Astrocyte (in vitro differentiated cells and primary cell): ENCODE data around the gene FERMT3. TPM values are rescaled to one million over a fixed set of nuclear protein-coding genes. Genes with fewer than 3 reads are reported as not detected.

Experiments used
- DNase-seq: peaks from one replicate; pipeline ENCODE4 v3.0.0-alpha.2; 2010; ENCODE audit warnings: low read depth
- FAIRE-seq: peaks from 2 replicates; lab custom pipeline; 2011; peaks lifted over from hg19 to GRCh38; lab: Jason Lieb, UNC
- H2AFZ ChIP-seq: 2 replicates; pipeline ENCODE4 v1.6.0; 2012; ENCODE audit warnings: low read depth, low read length, inconsistent platforms
- H3K27ac ChIP-seq: 2 replicates; pipeline ENCODE4 v1.5.1; 2011; ENCODE audit warnings: low read depth, low read length, inconsistent platforms
- H3K27me3 ChIP-seq: 2 replicates; pipeline ENCODE4 v1.6.0; 2011; ENCODE audit warnings: low read length, inconsistent platforms; ENCODE audit not compliant: insufficient read depth
- H3K36me3 ChIP-seq: 2 replicates; pipeline ENCODE4 v1.5.1; 2011; ENCODE audit warnings: low read length, inconsistent platforms; ENCODE audit not compliant: insufficient read depth
- H3K4me1 ChIP-seq: 2 replicates; pipeline ENCODE4 v1.5.1; 2011; ENCODE audit warnings: low read length, inconsistent platforms; ENCODE audit not compliant: insufficient read depth
- H3K4me2 ChIP-seq: 2 replicates; pipeline ENCODE4 v1.6.0; 2012; ENCODE audit warnings: low read length, inconsistent platforms
- H3K4me3 ChIP-seq: 2 replicates; pipeline ENCODE4 v1.5.1; 2011; ENCODE audit warnings: low read depth, mild to moderate bottlenecking, low read length, inconsistent platforms; ENCODE audit not compliant: insufficient read depth
- H3K79me2 ChIP-seq: 2 replicates; pipeline ENCODE4 v1.6.0; 2012; ENCODE audit warnings: mild to moderate bottlenecking, low read length, inconsistent platforms; ENCODE audit not compliant: insufficient read depth
- H3K9ac ChIP-seq: 2 replicates; pipeline ENCODE4 v1.6.0; 2012; ENCODE audit warnings: mild to moderate bottlenecking, low read length, inconsistent platforms
- H3K9me3 ChIP-seq: 2 replicates; pipeline ENCODE4 v1.5.1; 2012; ENCODE audit warnings: low read depth, mild to moderate bottlenecking, low read length, inconsistent platforms; ENCODE audit not compliant: insufficient read depth
- H4K20me1 ChIP-seq: 2 replicates; pipeline ENCODE4 v1.6.0; 2012; ENCODE audit warnings: low read length, inconsistent platforms; ENCODE audit not compliant: insufficient read depth
- H3K27ac Mint-ChIP-seq: one replicate; pipeline ENCODE4 v1.8.0; 2021; ENCODE audit warnings: mild to moderate bottlenecking, mixed read lengths; ENCODE audit not compliant: unreplicated experiment
- H3K27me3 Mint-ChIP-seq: one replicate; pipeline ENCODE4 v1.8.0; 2021; ENCODE audit warnings: low read depth, mixed read lengths; ENCODE audit not compliant: unreplicated experiment
- H3K36me3 Mint-ChIP-seq: one replicate; pipeline ENCODE4 v1.8.0; 2021; ENCODE audit warnings: low read depth, mixed read lengths; ENCODE audit not compliant: unreplicated experiment
- H3K4me1 Mint-ChIP-seq: one replicate; pipeline ENCODE4 v1.8.0; 2021; ENCODE audit warnings: low read depth, mixed read lengths; ENCODE audit not compliant: unreplicated experiment
- H3K4me3 Mint-ChIP-seq: one replicate; pipeline ENCODE4 v1.8.0; 2021; ENCODE audit warnings: mild to moderate bottlenecking, moderate library complexity, mixed read lengths; ENCODE audit not compliant: unreplicated experiment
- H3K9me3 Mint-ChIP-seq: one replicate; pipeline ENCODE4 v1.8.0; 2021; ENCODE audit warnings: mild to moderate bottlenecking, mixed read lengths; ENCODE audit not compliant: unreplicated experiment
- EZH2 ChIP-seq: IDR thresholded peaks from 2 replicates; pipeline ENCODE4 v1.6.1; 2012; ENCODE audit warnings: mild to moderate bottlenecking, low read length, inconsistent platforms; ENCODE audit not compliant: insufficient read depth
- total RNA-seq: library from RNA; stranded (reverse); gene quantifications from 2 replicates; pipeline ENCODE4 v1.2.1, GENCODE V29; 2021
- TF ChIP-seq, protein P1 (sequence below): IDR thresholded peaks from 2 replicates; pipeline ENCODE4 v1.5.1; 2011; ENCODE audit warnings: low read depth, mild to moderate bottlenecking, inconsistent platforms, low read length, moderate library complexity; ENCODE audit not compliant: insufficient read depth

The FERMT3 gene
- total RNA-seq, 1 donor from 2014 or later: 1.3 TPM

DNA sequence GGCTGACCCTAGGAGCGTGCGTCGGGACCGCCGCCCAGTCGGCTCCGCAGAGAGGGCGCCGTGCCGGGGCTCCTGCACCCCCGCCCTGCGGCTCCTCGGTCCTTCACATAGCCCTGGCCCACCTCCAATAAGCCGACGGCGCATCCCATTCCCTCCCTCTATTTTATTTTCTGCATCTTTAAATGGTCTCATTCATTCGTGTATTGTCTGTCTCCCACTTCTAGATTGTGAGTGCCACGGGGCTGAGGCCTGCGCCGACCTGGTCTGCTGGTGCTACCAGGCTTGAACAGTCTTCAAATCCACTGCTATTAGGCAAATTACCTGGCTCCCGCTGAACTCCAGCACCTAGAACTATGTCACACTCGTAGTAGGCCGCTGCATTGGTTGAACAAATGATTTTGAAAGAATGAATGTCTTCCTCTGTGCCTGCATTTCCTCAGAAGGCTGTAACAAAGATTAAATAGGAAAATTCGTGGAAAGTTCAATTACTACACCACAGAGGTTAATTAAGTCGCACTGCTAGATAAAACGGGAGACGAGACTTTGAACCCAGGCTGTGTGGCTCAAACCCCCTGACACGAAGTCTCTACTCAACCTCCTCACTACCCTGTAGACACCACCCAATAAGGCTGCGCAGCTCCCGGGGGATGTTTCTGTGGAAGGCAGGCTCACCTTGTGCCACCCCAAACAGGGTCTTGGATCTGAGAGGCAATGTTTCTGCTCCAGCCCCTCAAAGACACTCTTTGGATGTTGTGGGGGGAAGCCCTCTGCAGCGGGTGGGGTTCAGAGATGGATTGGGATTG lies 41.4 kb downstream of the FERMT3 start:
- Histone ChIP-seq H3K27me3 (no peaks in the 10 kb centered on the region), H3K4me3 (peak overlapping the region; percentile 73), H3K4me1 (peaks cover 33% of the 10 kb centered on the region), H2AFZ (peak overlapping the region; percentile 61), H3K9me3 (no peaks in the 10 kb centered on the region), H3K9ac (peak overlapping the region; percentile 81), H3K4me2 (peak overlapping the region; percentile 98), H3K36me3 (peaks cover 3% of the 10 kb centered on the region), H4K20me1 (peaks cover 32% of the 10 kb centered on the region), H3K27ac (no peak overlapping the region), H3K79me2 (peaks cover 49% of the 10 kb centered on the region)
- DNase-seq: no peak
- no peak for FAIRE-seq
- peak overlapping the region; percentile 85 for H3K4me3 Mint-ChIP-seq
- peaks cover 9% of the 10 kb centered on the region for H3K36me3 Mint-ChIP-seq
- no peaks in the 10 kb centered on the region for H3K27me3 Mint-ChIP-seq
- peak overlapping the region; percentile 83 for H3K27ac Mint-ChIP-seq
- no peaks in the 10 kb centered on the region for H3K9me3 Mint-ChIP-seq
- peaks cover 20% of the 10 kb centered on the region for H3K4me1 Mint-ChIP-seq
- TF ChIP-seq EZH2: no peak
- TF ChIP-seq, protein P1, sequence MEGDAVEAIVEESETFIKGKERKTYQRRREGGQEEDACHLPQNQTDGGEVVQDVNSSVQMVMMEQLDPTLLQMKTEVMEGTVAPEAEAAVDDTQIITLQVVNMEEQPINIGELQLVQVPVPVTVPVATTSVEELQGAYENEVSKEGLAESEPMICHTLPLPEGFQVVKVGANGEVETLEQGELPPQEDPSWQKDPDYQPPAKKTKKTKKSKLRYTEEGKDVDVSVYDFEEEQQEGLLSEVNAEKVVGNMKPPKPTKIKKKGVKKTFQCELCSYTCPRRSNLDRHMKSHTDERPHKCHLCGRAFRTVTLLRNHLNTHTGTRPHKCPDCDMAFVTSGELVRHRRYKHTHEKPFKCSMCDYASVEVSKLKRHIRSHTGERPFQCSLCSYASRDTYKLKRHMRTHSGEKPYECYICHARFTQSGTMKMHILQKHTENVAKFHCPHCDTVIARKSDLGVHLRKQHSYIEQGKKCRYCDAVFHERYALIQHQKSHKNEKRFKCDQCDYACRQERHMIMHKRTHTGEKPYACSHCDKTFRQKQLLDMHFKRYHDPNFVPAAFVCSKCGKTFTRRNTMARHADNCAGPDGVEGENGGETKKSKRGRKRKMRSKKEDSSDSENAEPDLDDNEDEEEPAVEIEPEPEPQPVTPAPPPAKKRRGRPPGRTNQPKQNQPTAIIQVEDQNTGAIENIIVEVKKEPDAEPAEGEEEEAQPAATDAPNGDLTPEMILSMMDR: no peak

DNA sequence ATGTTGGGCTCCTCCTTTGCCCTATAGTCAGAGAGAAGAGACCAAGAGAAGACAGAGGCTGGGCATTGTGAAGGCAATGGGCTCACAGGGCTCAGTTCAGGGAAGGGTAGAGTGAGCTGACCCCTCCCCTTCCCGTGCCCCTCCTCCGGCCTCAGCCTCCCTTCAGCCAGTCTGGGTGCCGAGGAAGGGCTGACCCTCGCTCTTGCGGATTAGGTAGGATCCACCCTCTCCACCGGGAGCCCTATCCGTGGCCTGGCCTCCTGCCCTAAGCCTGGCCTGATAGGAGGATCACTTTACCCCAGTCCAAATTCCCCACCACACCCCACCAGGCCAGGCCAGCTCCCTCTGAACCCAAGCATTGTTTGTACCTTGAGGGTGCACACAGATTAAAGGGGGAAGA lies 42.1 kb downstream of the FERMT3 start:
- H3K4me3 ChIP-seq: no peak overlapping the region
- no peak overlapping the region for H3K27ac ChIP-seq
- H4K20me1 ChIP-seq: peaks cover 32% of the 10 kb centered on the region
- peaks cover 49% of the 10 kb centered on the region for H3K79me2 ChIP-seq
- no peaks in the 10 kb centered on the region for H3K27me3 ChIP-seq
- H3K9me3 ChIP-seq: no peaks in the 10 kb centered on the region
- Mint-ChIP-seq H3K9me3 (no peaks in the 10 kb centered on the region), H3K36me3 (peaks cover 5% of the 10 kb centered on the region), H3K4me3 (peak overlapping the region; percentile 85), H3K27ac (no peak overlapping the region), H3K4me1 (peaks cover 13% of the 10 kb centered on the region), H3K27me3 (no peaks in the 10 kb centered on the region)
- DNase-seq (no peak), FAIRE-seq (no peak)
- H3K9ac ChIP-seq: no peak overlapping the region
- peaks cover under 1% of the 10 kb centered on the region for H3K36me3 ChIP-seq
- H2AFZ ChIP-seq: no peak overlapping the region
- peaks cover 33% of the 10 kb centered on the region for H3K4me1 ChIP-seq
- no peak for TF ChIP-seq EZH2
- TF ChIP-seq, protein P1: no peak
- no peak overlapping the region for H3K4me2 ChIP-seq

DNA sequence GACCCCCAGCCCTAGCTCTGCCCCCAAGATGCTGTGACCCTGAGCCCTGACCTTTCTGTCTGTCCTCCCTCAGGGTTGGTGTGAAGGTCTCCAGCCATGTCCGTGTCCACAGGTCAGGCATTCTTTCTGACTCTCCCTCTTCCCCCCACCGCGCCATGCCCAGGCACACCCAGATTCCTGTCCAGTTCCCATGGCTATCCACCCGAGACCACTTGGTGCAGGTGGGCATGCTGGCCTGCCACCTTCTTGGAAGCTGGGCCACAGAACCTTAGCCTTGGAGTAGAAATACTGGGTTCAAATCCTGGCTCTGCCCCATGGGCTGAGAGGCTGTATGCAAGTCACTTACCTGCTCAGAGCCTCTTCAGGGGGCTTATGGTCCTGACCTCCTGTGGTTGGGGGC lies 42.5 kb downstream of the FERMT3 start:
- H3K36me3 Mint-ChIP-seq: peaks cover 3% of the 10 kb centered on the region
- no peak for FAIRE-seq
- no peak overlapping the region for H3K4me2 ChIP-seq

More for the DNA sequence above, 42.5 kb downstream of the FERMT3 start:
- TF ChIP-seq, protein P1: no peak
- no peak for TF ChIP-seq EZH2
- Histone ChIP-seq H3K9me3 (no peaks in the 10 kb centered on the region), H4K20me1 (peaks cover 32% of the 10 kb centered on the region), H3K36me3 (no peaks in the 10 kb centered on the region), H3K79me2 (peaks cover 49% of the 10 kb centered on the region), H3K4me3 (no peak overlapping the region), H3K4me1 (peaks cover 31% of the 10 kb centered on the region), H3K27me3 (no peaks in the 10 kb centered on the region), H2AFZ (no peak overlapping the region), H3K27ac (no peak overlapping the region), H3K9ac (no peak overlapping the region)
- H3K4me1 Mint-ChIP-seq: peaks cover 11% of the 10 kb centered on the region
- H3K9me3 Mint-ChIP-seq: no peaks in the 10 kb centered on the region
- no peak for DNase-seq
- H3K27me3 Mint-ChIP-seq: no peaks in the 10 kb centered on the region
- H3K27ac Mint-ChIP-seq: no peak overlapping the region
- peak overlapping the region; percentile 67 for H3K4me3 Mint-ChIP-seq
